AG04449 (cell line): Measurements from ENCODE around the gene UQCRH.

Experiments used
- CTCF ChIA-PET: fragments of 350-600 bp; formaldehyde crosslinking; extraction: SDS; loops from one replicate; lab custom pipeline; 2021; ENCODE audit warnings: antibody characterized with exemption; lab: Yijun Ruan, JAX
- POLR2A ChIA-PET: fragments of 400-600, 350-600 bp; formaldehyde crosslinking; extraction: SDS; loops from one replicate; lab custom pipeline; 2020; ENCODE audit warnings: antibody characterized with exemption, inconsistent platforms; lab: Yijun Ruan, JAX
- DNase-seq: peaks from one replicate; pipeline ENCODE4 v3.0.0-alpha.2; 2010; ENCODE audit warnings: low read depth, low spot score
- H3K4me3 ChIP-seq: 2 replicates; pipeline ENCODE4 v1.5.1; 2011; ENCODE audit warnings: low read depth, mild to moderate bottlenecking, control low read depth, low read length
- TF ChIP-seq, protein P1 (sequence below): IDR thresholded peaks from one replicate; pipeline ENCODE4 v1.5.1; 2011; ENCODE audit warnings: mild to moderate bottlenecking, moderate library complexity, low read length, control low read depth, inconsistent platforms; ENCODE audit not compliant: insufficient read depth; ENCODE audit errors: missing control alignments

UQCRH gene

GRCh38 chr1:46301808-46302640 lies 1.5 kb upstream of the UQCRH start:
- DNase-seq = no peak
- POLR2A ChIA-PET = interaction anchor here (1.2 kb wide), 1 partner anchor 38 kb away, joined by 3 read pairs; no protein-coding TSS in a partner anchor
- peak overlapping the region; percentile 78 for H3K4me3 ChIP-seq
- CTCF ChIA-PET = interaction anchor here (0.8 to 1.8 kb wide), 4 partner anchors 14 to 56 kb away, joined by 3 to 7 read pairs (median 6); no protein-coding TSS in a partner anchor
- TF ChIP-seq, protein P1, sequence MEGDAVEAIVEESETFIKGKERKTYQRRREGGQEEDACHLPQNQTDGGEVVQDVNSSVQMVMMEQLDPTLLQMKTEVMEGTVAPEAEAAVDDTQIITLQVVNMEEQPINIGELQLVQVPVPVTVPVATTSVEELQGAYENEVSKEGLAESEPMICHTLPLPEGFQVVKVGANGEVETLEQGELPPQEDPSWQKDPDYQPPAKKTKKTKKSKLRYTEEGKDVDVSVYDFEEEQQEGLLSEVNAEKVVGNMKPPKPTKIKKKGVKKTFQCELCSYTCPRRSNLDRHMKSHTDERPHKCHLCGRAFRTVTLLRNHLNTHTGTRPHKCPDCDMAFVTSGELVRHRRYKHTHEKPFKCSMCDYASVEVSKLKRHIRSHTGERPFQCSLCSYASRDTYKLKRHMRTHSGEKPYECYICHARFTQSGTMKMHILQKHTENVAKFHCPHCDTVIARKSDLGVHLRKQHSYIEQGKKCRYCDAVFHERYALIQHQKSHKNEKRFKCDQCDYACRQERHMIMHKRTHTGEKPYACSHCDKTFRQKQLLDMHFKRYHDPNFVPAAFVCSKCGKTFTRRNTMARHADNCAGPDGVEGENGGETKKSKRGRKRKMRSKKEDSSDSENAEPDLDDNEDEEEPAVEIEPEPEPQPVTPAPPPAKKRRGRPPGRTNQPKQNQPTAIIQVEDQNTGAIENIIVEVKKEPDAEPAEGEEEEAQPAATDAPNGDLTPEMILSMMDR = peak; percentile 18

DNA sequence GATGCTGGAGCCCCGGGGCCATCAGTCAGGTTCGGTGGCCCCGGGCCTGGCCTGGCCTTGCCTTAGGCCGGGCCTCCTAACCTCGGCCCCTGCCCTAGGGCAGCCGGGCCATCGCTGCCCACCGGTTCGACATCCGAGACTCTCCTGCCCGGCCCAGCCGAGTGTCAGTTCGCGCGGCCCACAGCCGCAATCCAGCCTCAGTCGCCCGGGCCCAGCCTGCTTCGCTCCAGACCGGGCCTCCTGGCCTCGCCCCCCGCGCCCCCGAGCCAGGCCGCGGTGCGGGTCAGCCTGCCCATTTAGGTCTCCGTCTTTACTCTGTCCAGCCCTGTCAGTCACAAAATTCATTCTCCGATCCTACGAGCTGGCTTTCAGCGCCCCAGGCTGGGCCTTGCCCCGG lies 859 bp upstream of the UQCRH start:
- ChIA-PET CTCF (interaction anchor here (0.8 to 2.3 kb wide), 3 partner anchors 18 to 56 kb away, joined by 3 to 17 read pairs (median 6); partner anchors contain the start of gene NSUN4), POLR2A (interaction anchor here (0.6 to 2.0 kb wide), 7 partner anchors 8 to 1290 kb away, joined by 3 to 8 read pairs (median 3); partner anchors contain the start of gene RAD54L)
- H3K4me3 ChIP-seq = peak overlapping the region; percentile 78
- TF ChIP-seq, protein P1 = no peak
- no peak for DNase-seq

GRCh38 chr1:46303872-46304326 lies 401 bp downstream of the UQCRH start:
- TF ChIP-seq, protein P1 = no peak
- DNase-seq = no peak
- ChIA-PET POLR2A (interaction anchor here (0.6 to 2.0 kb wide), 4 partner anchors 9 to 57 kb away, joined by 3 to 8 read pairs (median 4); partner anchors contain the start of gene RAD54L), CTCF (interaction anchor here (0.7 to 2.3 kb wide), 5 partner anchors 15 to 59 kb away, joined by 3 to 17 read pairs (median 6); partner anchors contain the start of gene NSUN4)
- H3K4me3 ChIP-seq = peak overlapping the region; percentile 78

DNA sequence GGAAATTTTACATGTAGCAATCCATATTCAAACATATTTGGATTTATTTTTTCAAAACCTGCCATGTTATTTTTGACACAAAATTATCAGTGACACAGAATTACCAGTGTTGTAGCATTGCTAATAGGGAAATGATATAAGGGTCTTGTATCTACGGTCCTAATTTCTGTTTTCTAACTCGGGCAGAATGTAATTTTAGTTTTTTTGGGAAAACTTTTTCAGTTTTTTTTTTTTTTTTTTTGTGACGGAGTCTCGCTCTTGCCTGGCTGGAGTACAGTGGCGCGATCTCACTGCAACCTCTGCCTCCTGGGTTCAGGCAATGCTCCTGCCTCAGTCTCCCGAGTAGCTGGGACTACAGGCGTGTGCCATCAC lies 2.6 kb downstream of the UQCRH start:
- CTCF ChIA-PET = interaction anchor here (2.8 kb wide), 1 partner anchor 42 kb away, joined by 9 read pairs; no protein-coding TSS in a partner anchor
- DNase-seq = no peak
- POLR2A ChIA-PET = no interaction called here
- H3K4me3 ChIP-seq = no peak overlapping the region
- TF ChIP-seq, protein P1 = no peak

DNA sequence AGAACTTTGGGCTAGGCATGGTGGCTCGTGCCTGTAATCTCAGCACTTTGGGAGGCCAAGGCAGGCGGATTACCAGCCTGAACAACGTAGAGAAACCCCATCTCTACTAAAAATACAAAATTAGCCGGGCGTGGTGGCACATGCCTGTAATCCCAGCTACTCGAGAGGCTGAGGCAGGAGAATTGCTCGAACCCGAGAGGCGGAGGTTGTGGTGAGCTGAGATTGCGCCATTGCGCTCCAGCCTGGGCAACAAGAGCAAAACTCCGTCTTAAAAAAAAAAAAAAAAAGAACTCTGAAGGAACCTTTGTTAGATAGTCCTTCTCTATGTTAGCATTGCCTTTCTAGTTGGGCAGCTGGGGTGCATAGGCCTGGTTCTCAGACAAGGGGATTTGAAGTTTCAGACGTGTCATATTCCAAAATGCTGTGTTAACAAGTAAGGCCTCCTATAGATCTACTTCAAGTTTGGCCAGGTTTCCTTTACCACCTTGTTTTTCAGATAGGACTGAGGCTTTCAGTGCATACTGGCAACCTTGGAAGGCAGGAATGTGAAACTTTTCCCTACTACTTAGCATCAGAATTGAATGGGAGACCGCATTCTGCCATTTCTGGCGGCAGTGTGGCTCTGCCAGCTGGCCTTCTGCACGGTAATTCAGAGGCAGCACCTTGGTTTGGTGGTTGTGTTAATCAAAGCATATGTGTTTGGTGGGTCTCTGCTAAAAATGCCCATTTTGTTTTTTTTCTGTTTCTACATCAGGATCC lies 6.1 kb downstream of the UQCRH start:
- TF ChIP-seq, protein P1 = no peak
- DNase-seq = no peak
- POLR2A ChIA-PET = no interaction called here
- no peak overlapping the region for H3K4me3 ChIP-seq
- CTCF ChIA-PET = interaction anchor here (0.6 to 1.4 kb wide), 3 partner anchors 10 to 54 kb away, joined by 3 to 4 read pairs (median 4); no protein-coding TSS in a partner anchor
